HEK293 (cell line): ENCODE results near the gene PASK.

Source experiments
- CTCF ChIA-PET: fragments of 350-600 bp; formaldehyde crosslinking; extraction: SDS; loops from one replicate; lab custom pipeline; 2021; ENCODE audit warnings: antibody characterized with exemption; lab: Yijun Ruan, JAX
- POLR2A ChIA-PET: fragments of 300-600 bp; formaldehyde crosslinking; extraction: SDS; loops from one replicate; lab custom pipeline; 2020; ENCODE audit warnings: antibody characterized with exemption, inconsistent platforms; lab: Yijun Ruan, JAX
- H3K27ac ChIP-seq: fragments of 200-500 bp; sonication (Bioruptor generic); 2 replicates; pipeline ENCODE4 v1.5.1; 2014; ENCODE audit warnings: low read depth, low read length, control low read depth, inconsistent platforms; ENCODE audit errors: extremely low read depth
- H3K36me3 ChIP-seq, 2 experiments: fragments of 200-500 bp in 1 of 2; sonication (Bioruptor generic) in 1 of 2; 1 replicate in 1 of 2; 2 replicates in 1 of 2; pipeline ENCODE4 v1.5.1; 2014 to 2017; ENCODE audit warnings: inconsistent platforms in 2 of 2, low read length in 2 of 2; ENCODE audit not compliant: control insufficient read depth in 2 of 2, insufficient read depth in 1 of 2
- H3K4me1 ChIP-seq: fragments of 200-500 bp; sonication (Bioruptor generic); 2 replicates; pipeline ENCODE4 v1.5.1; 2014; ENCODE audit warnings: mild to moderate bottlenecking, low read length, inconsistent platforms; ENCODE audit not compliant: control insufficient read depth, insufficient read depth
- H3K4me3 ChIP-seq: 2 replicates; pipeline ENCODE4 v1.5.1; 2011; ENCODE audit warnings: low read depth, mild to moderate bottlenecking, control low read depth, low read length, moderate library complexity
- H3K9me3 ChIP-seq: fragments of 200-500 bp; sonication (Bioruptor generic); 2 replicates; pipeline ENCODE4 v1.5.1; 2014; ENCODE audit warnings: low read depth, low read length, inconsistent platforms; ENCODE audit not compliant: control insufficient read depth, insufficient read depth
- EGR2 ChIP-seq: fragments of 450-650 bp; formaldehyde crosslinking; IDR thresholded peaks from 2 replicates; pipeline ENCODE4 v1.5.1; 2016; ENCODE audit warnings: low read depth, missing biosample characterization, missing genetic modification characterization
- FEZF1 ChIP-seq: fragments of 450-650 bp; formaldehyde crosslinking; IDR thresholded peaks from 2 replicates; pipeline ENCODE4 v1.5.1; 2016; ENCODE audit warnings: missing biosample characterization, missing genetic modification characterization
- GLIS1 ChIP-seq: fragments of 450-650 bp; formaldehyde crosslinking; IDR thresholded peaks from 2 replicates; pipeline ENCODE4 v1.5.1; 2016; ENCODE audit warnings: missing biosample characterization, missing genetic modification characterization
- KLF1 ChIP-seq: fragments of 450-650 bp; formaldehyde crosslinking; IDR thresholded peaks from 2 replicates; pipeline ENCODE4 v1.5.1; 2016; ENCODE audit warnings: missing biosample characterization, missing genetic modification characterization
- MEIS1 ChIP-seq: sonication (generic); formaldehyde crosslinking; IDR thresholded peaks from 2 replicates; pipeline ENCODE4 v1.8.1; 2022; ENCODE audit warnings: missing genetic modification reagents, mild to moderate bottlenecking, borderline replicate concordance
- OSR2 ChIP-seq: fragments of 450-650 bp; formaldehyde crosslinking; IDR thresholded peaks from 2 replicates; pipeline ENCODE4 v1.5.1; 2016; ENCODE audit warnings: missing biosample characterization, missing genetic modification characterization
- PRDM1 ChIP-seq: fragments of 450-650 bp; formaldehyde crosslinking; IDR thresholded peaks from 2 replicates; pipeline ENCODE4; 2016; ENCODE audit warnings: missing biosample characterization, missing genetic modification characterization
- SP2 ChIP-seq: fragments of 450-650 bp; formaldehyde crosslinking; IDR thresholded peaks from 2 replicates; pipeline ENCODE4 v1.5.1; 2016; ENCODE audit warnings: missing biosample characterization, missing genetic modification characterization
- ZIC2 ChIP-seq: fragments of 450-650 bp; formaldehyde crosslinking; IDR thresholded peaks from 2 replicates; pipeline ENCODE4 v1.5.1; 2016; ENCODE audit warnings: missing biosample characterization, missing genetic modification characterization
- ZNF146 ChIP-seq: fragments of 450-650 bp; formaldehyde crosslinking; IDR thresholded peaks from 2 replicates; pipeline ENCODE4 v1.5.1; 2016; ENCODE audit warnings: missing biosample characterization, missing genetic modification characterization
- ZNF311 ChIP-seq: fragments of 450-650 bp; formaldehyde crosslinking; IDR thresholded peaks from 2 replicates; pipeline ENCODE4 v1.5.1; 2017; ENCODE audit warnings: missing biosample characterization, missing genetic modification characterization, borderline replicate concordance
- ZNF394 ChIP-seq: fragments of 450-650 bp; formaldehyde crosslinking; IDR thresholded peaks from 2 replicates; pipeline ENCODE4 v1.5.1; 2016; ENCODE audit warnings: missing biosample characterization, missing genetic modification characterization, mild to moderate bottlenecking, moderate library complexity, borderline replicate concordance
- ZNF404 ChIP-seq: fragments of 450-650 bp; formaldehyde crosslinking; IDR thresholded peaks from 2 replicates; pipeline ENCODE4 v1.5.1; 2017; ENCODE audit warnings: missing biosample characterization, missing genetic modification characterization
- ZNF501 ChIP-seq: fragments of 450-650 bp; formaldehyde crosslinking; IDR thresholded peaks from 2 replicates; pipeline ENCODE4 v1.5.1; 2016; ENCODE audit warnings: missing biosample characterization, missing genetic modification characterization
- ZNF629 ChIP-seq: fragments of 450-650 bp; formaldehyde crosslinking; IDR thresholded peaks from 2 replicates; pipeline ENCODE4 v1.5.1; 2017; ENCODE audit warnings: missing biosample characterization, missing genetic modification characterization
- ZNF830 ChIP-seq: fragments of 450-650 bp; IDR thresholded peaks from 2 replicates; pipeline ENCODE4 v1.5.0; 2018; ENCODE audit warnings: missing biosample characterization, missing genetic modification characterization, low read depth, mild to moderate bottlenecking, moderate library complexity
- ZSCAN16 ChIP-seq: fragments of 450-650 bp; formaldehyde crosslinking; IDR thresholded peaks from 2 replicates; pipeline ENCODE4 v1.5.1; 2016; ENCODE audit warnings: missing biosample characterization, missing genetic modification characterization
- TF ChIP-seq, protein P1 (sequence below): fragments of 450-650 bp; formaldehyde crosslinking; IDR thresholded peaks from 2 replicates; pipeline ENCODE4 v1.5.1; 2016; ENCODE audit warnings: missing biosample characterization, missing genetic modification characterization
- TF ChIP-seq, protein P2 (sequence below): fragments of 450-650 bp; formaldehyde crosslinking; IDR thresholded peaks from 2 replicates; pipeline ENCODE4 v1.5.1; 2016; ENCODE audit warnings: missing biosample characterization, missing genetic modification characterization
- TF ChIP-seq, protein P3 (sequence below): fragments of 450-650 bp; formaldehyde crosslinking; IDR thresholded peaks from 2 replicates; pipeline ENCODE4 v1.5.1; 2016; ENCODE audit warnings: missing biosample characterization, missing genetic modification characterization
- TF ChIP-seq, protein P4 (sequence below): fragments of 450-650 bp; formaldehyde crosslinking; IDR thresholded peaks from 2 replicates; pipeline ENCODE4 v1.5.1; 2016; ENCODE audit warnings: missing biosample characterization, missing genetic modification characterization
- TF ChIP-seq, protein P5 (sequence below): fragments of 450-650 bp; formaldehyde crosslinking; IDR thresholded peaks from 2 replicates; pipeline ENCODE4 v1.5.1; 2016; ENCODE audit warnings: missing biosample characterization, missing genetic modification characterization
- TF ChIP-seq, protein P6 (sequence below): fragments of 450-650 bp; formaldehyde crosslinking; IDR thresholded peaks from 2 replicates; pipeline ENCODE4 v1.5.1; 2016; ENCODE audit warnings: missing biosample characterization, missing genetic modification characterization
- TF ChIP-seq, protein P7 (sequence below): fragments of 450-650 bp; formaldehyde crosslinking; IDR thresholded peaks from 2 replicates; pipeline ENCODE4 v1.5.1; 2016; ENCODE audit warnings: missing biosample characterization, missing genetic modification characterization

PASK gene

DNA sequence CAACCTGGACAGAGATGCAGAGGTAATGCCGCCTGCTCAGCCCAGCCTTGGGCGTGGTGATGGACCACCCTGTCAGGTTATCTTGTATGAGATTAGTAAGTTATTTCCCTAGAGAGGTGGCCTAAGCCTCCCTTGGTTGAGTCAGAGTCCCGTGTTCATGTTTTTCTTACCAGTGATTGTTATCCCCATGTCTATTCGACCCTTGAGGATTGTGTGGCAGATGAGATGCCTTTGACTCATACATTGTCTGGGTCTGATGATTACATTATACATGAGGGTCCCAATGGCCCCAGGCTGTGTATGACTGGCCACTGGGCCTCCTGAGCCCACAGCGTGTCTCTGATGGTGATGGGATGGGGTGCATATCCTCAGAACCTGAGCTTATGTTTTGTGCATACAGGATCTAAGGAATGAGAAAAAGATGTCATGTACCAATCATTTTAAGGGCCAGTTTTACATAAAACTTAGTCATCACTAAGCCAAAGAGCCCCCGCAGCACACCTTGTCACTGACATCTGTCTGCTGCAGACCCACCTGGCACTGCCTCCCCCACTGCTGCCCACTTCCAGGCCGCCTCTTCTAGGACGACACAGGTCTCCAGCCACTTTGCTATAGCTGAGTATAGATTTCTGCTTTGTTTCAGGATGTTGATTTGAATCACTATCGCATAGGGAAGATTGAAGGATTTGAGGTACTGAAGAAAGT lies 8.7 kb upstream of the PASK start:
- no peak for TF ChIP-seq SP2
- TF ChIP-seq, protein P1, sequence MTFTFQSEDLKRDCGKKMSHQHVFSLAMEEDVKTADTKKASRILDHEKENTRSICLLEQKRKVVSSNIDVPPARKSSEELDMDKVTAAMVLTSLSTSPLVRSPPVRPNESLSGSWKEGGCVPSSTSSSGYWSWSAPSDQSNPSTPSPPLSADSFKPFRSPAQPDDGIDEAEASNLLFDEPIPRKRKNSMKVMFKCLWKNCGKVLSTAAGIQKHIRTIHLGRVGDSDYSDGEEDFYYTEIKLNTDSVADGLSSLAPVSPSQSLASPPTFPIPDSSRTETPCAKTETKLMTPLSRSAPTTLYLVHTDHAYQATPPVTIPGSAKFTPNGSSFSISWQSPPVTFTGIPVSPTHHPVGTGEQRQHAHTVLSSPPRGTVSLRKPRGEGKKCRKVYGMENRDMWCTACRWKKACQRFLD (tag by site-specific recombination): no peak
- no peak for TF ChIP-seq ZNF501
- TF ChIP-seq, protein P2, sequence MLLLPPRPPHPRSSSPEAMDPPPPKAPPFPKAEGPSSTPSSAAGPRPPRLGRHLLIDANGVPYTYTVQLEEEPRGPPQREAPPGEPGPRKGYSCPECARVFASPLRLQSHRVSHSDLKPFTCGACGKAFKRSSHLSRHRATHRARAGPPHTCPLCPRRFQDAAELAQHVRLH (tag by site-specific recombination): no peak
- 0 out of 2 replicates have a peak, but pooled peaks have one; percentile 14 for TF ChIP-seq ZNF629 (tag by site-specific recombination)
- peak; percentile 76 for TF ChIP-seq KLF1
- no peak for TF ChIP-seq PRDM1
- TF ChIP-seq, protein P3, sequence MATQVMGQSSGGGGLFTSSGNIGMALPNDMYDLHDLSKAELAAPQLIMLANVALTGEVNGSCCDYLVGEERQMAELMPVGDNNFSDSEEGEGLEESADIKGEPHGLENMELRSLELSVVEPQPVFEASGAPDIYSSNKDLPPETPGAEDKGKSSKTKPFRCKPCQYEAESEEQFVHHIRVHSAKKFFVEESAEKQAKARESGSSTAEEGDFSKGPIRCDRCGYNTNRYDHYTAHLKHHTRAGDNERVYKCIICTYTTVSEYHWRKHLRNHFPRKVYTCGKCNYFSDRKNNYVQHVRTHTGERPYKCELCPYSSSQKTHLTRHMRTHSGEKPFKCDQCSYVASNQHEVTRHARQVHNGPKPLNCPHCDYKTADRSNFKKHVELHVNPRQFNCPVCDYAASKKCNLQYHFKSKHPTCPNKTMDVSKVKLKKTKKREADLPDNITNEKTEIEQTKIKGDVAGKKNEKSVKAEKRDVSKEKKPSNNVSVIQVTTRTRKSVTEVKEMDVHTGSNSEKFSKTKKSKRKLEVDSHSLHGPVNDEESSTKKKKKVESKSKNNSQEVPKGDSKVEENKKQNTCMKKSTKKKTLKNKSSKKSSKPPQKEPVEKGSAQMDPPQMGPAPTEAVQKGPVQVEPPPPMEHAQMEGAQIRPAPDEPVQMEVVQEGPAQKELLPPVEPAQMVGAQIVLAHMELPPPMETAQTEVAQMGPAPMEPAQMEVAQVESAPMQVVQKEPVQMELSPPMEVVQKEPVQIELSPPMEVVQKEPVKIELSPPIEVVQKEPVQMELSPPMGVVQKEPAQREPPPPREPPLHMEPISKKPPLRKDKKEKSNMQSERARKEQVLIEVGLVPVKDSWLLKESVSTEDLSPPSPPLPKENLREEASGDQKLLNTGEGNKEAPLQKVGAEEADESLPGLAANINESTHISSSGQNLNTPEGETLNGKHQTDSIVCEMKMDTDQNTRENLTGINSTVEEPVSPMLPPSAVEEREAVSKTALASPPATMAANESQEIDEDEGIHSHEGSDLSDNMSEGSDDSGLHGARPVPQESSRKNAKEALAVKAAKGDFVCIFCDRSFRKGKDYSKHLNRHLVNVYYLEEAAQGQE (tag by site-specific recombination): no peak
- no peak for TF ChIP-seq EGR2 (tag by site-specific recombination)
- TF ChIP-seq MEIS1 (CRISPR knock-in tag): no peak
- TF ChIP-seq, protein P4, sequence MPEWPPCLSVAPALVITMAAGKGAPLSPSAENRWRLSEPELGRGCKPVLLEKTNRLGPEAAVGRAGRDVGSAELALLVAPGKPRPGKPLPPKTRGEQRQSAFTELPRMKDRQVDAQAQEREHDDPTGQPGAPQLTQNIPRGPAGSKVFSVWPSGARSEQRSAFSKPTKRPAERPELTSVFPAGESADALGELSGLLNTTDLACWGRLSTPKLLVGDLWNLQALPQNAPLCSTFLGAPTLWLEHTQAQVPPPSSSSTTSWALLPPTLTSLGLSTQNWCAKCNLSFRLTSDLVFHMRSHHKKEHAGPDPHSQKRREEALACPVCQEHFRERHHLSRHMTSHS: no peak
- TF ChIP-seq, protein P5, sequence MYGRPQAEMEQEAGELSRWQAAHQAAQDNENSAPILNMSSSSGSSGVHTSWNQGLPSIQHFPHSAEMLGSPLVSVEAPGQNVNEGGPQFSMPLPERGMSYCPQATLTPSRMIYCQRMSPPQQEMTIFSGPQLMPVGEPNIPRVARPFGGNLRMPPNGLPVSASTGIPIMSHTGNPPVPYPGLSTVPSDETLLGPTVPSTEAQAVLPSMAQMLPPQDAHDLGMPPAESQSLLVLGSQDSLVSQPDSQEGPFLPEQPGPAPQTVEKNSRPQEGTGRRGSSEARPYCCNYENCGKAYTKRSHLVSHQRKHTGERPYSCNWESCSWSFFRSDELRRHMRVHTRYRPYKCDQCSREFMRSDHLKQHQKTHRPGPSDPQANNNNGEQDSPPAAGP: peak; percentile 78; the same call in 1 of the 2 replicates
- no peak for TF ChIP-seq ZSCAN16 (tag by site-specific recombination)
- TF ChIP-seq, protein P6, sequence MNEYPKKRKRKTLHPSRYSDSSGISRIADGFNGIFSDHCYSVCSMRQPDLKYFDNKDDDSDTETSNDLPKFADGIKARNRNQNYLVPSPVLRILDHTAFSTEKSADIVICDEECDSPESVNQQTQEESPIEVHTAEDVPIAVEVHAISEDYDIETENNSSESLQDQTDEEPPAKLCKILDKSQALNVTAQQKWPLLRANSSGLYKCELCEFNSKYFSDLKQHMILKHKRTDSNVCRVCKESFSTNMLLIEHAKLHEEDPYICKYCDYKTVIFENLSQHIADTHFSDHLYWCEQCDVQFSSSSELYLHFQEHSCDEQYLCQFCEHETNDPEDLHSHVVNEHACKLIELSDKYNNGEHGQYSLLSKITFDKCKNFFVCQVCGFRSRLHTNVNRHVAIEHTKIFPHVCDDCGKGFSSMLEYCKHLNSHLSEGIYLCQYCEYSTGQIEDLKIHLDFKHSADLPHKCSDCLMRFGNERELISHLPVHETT (tag by site-specific recombination): peak; percentile 62; the same call in 1 of the 2 replicates
- no peak for TF ChIP-seq ZNF146
- TF ChIP-seq ZNF404 (tag by site-specific recombination): no peak
- ChIA-PET CTCF (no interaction called here), POLR2A (no interaction called here)
- Histone ChIP-seq H3K4me3 (no peak overlapping the region), H3K27ac (no peak overlapping the region), H3K4me1 (no peaks in the 10 kb centered on the region), H3K36me3 (peaks cover 4 to 80% of the 10 kb centered on the region in 2 experiments; a peak in 2 of 3 replicates), H3K9me3 (no peaks in the 10 kb centered on the region)

DNA sequence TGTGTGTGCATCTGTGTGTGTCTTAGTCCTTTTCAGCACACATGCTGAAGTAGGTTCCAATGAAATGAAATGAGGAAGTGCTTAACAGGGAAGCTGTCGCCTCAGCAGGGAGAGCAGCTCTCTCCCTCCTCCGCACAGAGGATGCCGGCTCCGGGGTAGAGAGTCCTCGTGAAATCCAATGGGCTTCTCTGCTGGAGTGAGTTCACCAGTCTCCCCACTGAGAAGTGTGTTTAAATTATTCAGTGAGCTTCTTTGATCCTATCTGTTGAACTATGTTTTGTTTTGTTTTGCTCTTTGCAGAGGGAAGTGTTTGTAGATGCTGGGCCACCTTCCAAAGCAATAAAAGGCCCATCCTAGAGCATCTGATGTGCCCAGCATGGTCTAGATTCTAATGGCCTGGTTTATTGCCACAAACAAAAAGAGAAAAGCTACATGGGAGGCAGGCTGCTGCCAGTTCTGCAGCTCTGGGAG lies 7.7 kb upstream of the PASK start:
- POLR2A ChIA-PET: interaction anchor here (0.7 kb wide), 1 partner anchor 11 kb away, joined by 3 read pairs; no protein-coding TSS in a partner anchor
- H3K36me3 ChIP-seq: peaks cover 4 to 77% of the 10 kb centered on the region in 2 experiments; a peak in 2 of 3 replicates

More for the DNA sequence above, 7.7 kb upstream of the PASK start:
- no peak overlapping the region for H3K27ac ChIP-seq
- peak; percentile 12; the same call in 1 of the 2 replicates for TF ChIP-seq ZNF394
- no peak for TF ChIP-seq ZNF311 (tag by site-specific recombination)
- peak; percentile 53 for TF ChIP-seq OSR2 (tag by site-specific recombination)
- peak; percentile 92 for TF ChIP-seq FEZF1 (tag by site-specific recombination)
- TF ChIP-seq ZNF830 (tag by site-specific recombination): no peak
- TF ChIP-seq ZIC2 (tag by site-specific recombination): peak; percentile 99
- peak; percentile 87 for TF ChIP-seq GLIS1 (tag by site-specific recombination)
- TF ChIP-seq, protein P7, sequence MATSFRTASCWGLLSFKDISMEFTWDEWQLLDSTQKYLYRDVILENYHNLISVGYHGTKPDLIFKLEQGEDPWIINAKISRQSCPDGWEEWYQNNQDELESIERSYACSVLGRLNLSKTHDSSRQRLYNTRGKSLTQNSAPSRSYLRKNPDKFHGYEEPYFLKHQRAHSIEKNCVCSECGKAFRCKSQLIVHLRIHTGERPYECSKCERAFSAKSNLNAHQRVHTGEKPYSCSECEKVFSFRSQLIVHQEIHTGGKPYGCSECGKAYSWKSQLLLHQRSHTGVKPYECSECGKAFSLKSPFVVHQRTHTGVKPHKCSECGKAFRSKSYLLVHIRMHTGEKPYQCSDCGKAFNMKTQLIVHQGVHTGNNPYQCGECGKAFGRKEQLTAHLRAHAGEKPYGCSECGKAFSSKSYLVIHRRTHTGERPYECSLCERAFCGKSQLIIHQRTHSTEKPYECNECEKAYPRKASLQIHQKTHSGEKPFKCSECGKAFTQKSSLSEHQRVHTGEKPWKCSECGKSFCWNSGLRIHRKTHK (tag by site-specific recombination): no peak
- no peak overlapping the region for H3K4me3 ChIP-seq
- CTCF ChIA-PET: interaction anchor here (0.9 kb wide), 1 partner anchor 65 kb away, joined by 4 read pairs; no protein-coding TSS in a partner anchor
- no peaks in the 10 kb centered on the region for H3K9me3 ChIP-seq
- H3K4me1 ChIP-seq: no peaks in the 10 kb centered on the region
